ENCODE measurements around the gene EP300.

- TF ChIP-seq EZH2 (IDR thresholded peaks at IDR 0.05; ENCODE audit: low read length, missing control alignments) (no peak), CTCF (conservative IDR thresholded peaks at IDR 0.05 in 1 of 2, IDR thresholded peaks at IDR 0.05 in 1 of 2; ENCODE audit: low read depth in 1 of 2, low read length in 2 of 2) (peak in 1 of 2 donors; percentile 13)
Observed at GRCh38 chr22:41050883-41051282, 41.5 kb upstream of the EP300 start.

Measured in fibroblast of lung (primary cell).